GM12801 (cell line): Measurements from ENCODE around the gene RNASE4.

ENCODE experiments used
- TF ChIP-seq, protein P1 (sequence below): IDR thresholded peaks from one replicate; pipeline ENCODE4 v1.5.1; 2011; ENCODE audit warnings: control low read depth; ENCODE audit not compliant: insufficient read length; ENCODE audit errors: extremely low read depth

RNASE4 gene

GRCh38 chr14:20667957-20668356 is 16.4 kb upstream of the RNASE4 start:
- TF ChIP-seq, protein P1, sequence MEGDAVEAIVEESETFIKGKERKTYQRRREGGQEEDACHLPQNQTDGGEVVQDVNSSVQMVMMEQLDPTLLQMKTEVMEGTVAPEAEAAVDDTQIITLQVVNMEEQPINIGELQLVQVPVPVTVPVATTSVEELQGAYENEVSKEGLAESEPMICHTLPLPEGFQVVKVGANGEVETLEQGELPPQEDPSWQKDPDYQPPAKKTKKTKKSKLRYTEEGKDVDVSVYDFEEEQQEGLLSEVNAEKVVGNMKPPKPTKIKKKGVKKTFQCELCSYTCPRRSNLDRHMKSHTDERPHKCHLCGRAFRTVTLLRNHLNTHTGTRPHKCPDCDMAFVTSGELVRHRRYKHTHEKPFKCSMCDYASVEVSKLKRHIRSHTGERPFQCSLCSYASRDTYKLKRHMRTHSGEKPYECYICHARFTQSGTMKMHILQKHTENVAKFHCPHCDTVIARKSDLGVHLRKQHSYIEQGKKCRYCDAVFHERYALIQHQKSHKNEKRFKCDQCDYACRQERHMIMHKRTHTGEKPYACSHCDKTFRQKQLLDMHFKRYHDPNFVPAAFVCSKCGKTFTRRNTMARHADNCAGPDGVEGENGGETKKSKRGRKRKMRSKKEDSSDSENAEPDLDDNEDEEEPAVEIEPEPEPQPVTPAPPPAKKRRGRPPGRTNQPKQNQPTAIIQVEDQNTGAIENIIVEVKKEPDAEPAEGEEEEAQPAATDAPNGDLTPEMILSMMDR: no peak

DNA sequence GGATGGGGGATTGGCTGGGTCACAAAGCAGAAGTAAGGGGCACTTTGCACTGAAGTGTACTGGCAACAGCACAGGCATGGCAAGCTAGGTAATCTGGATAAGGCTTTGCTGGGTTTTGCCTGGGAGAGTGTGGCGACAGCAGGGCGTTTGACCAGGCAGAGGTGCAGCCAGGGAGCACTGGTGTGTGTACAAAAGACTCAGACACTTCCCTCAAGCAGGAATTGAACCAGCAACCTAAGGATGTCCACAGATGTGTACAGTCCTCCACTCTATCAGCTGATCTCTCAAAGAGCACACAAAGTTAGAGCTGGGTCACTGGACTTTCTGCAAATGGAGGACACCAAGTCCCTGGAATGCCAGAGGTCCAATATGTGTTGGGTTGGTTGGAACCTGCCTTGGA is 15.4 kb upstream of the RNASE4 start:
- TF ChIP-seq, protein P1: no peak

GRCh38 chr14:20671597-20672283 is 12.6 kb upstream of the RNASE4 start:
- TF ChIP-seq, protein P1: no peak

DNA sequence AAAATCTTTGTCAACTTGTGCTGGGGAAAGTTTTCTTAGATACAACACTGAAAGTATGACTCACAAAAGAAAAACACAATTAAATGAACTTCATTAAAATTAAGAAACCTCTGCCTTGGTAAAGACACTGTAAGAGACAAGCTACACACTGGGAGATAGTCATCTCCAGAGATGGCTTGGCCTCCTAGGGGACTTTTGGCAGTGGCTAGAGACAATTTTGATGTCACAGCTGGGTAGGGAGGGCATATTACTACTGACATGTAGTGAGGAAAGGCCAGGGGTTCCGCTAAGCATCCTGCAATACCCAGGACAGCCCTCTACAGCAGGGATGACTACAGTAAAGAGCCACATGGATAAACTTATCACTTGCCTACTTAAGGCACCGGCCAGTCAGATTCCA is 8.7 kb upstream of the RNASE4 start:
- TF ChIP-seq, protein P1: no peak

GRCh38 chr14:20676072-20676471 is 8.3 kb upstream of the RNASE4 start:
- TF ChIP-seq, protein P1: no peak

DNA sequence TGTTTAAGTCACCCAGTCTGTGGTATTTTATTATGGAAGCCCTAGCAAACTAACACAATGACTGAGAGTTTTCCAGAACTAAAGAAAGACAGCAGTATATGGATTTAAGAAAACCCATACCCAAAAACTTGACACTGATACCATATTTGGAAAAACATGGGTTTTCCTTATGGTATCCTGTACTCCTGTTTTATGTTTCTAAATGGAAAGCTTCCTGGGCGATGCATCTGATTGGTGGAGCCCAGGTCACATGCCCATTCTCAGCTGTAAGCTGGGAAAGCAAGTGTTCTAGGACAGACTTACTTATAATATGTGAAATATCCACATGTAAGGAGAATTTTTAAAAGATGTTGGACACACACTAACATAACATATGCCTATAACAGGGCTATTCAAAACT is 4.5 kb upstream of the RNASE4 start:
- TF ChIP-seq, protein P1: no peak

DNA sequence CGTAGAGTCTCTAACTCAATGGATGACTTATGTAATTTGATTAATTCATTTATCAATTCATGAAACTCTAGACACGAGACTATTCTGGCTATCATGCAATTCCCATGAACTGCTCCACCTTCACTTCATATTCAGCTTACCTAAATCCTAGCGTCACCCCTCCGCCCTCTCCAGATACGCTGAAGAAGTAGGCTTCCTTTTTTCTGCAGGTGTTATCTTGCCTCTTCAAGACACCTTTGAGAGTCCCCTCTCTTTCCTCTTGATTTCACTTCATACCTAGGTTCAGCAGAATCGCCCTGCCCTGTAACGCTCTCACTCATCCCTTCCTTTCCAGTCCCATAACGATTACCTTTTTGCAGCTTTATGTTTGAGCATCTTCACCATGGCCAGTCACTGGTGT is 4.0 kb upstream of the RNASE4 start:
- TF ChIP-seq, protein P1: no peak
